Measurements from ENCODE around the gene CSNK1D.

CSNK1D gene

DNA sequence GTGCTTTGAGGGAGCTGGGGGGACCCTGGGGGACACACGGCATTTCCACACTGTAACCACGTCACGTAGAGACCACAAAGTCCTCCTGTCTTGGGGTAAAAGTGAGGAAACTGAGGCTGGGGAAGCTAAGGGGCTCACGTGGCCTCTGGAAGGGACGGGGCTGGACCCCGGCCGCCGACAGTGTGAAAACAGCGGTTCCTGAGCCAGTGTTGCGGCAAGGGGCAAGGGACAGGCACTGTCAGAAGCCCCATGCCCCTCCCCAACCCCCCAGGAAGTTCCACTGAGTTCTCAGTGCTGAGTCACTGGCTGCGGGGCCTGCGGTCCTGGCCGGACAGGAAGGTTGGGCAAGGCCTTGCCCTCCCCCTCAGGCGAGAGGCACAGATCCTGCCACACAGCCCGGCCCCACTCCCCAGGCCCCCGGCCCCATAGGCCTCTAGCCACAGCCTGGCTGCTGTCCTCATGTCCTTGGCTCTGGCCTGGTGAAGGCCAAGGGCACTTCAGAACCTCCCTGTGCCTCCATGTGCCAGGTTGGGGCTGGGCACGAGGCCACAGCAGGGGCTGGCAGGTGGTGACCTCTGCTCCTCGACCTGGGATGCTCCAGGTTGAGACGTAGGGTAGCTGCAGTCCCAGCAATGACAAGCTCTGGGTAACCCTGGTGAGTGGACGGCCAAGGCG is 55.8 kb downstream of the CSNK1D start:
- no peaks in the 10 kb centered on the region for H3K9me3 ChIP-seq (ENCODE audit: control insufficient read depth in 2 of 2, low read length in 2 of 2)
- no peaks in the 10 kb centered on the region for H3K27me3 ChIP-seq (ENCODE audit: control insufficient read depth in 2 of 2, insufficient read depth in 2 of 2, low read length in 2 of 2)
- H3K9ac ChIP-seq (ENCODE audit: low read depth in 1 of 2, low read length in 2 of 2) = peak overlapping the region in 1 of 2 donors; percentile 51
- H3K36me3 ChIP-seq (ENCODE audit: control insufficient read depth in 2 of 2, insufficient read depth in 2 of 2, low read length in 2 of 2) = no peaks in the 10 kb centered on the region
- H3K4me3 ChIP-seq (ENCODE audit: low read length in 2 of 2) = no peak overlapping the region
- peak overlapping the region; percentile 83 to 91 for H3K27ac ChIP-seq (ENCODE audit: low read depth in 2 of 2, low read length in 2 of 2)
- H3K4me1 ChIP-seq (ENCODE audit: control insufficient read depth in 2 of 2, insufficient read depth in 2 of 2, low read length in 2 of 2) = peaks cover 28 to 33% of the 10 kb centered on the region in 2 donors

DNA sequence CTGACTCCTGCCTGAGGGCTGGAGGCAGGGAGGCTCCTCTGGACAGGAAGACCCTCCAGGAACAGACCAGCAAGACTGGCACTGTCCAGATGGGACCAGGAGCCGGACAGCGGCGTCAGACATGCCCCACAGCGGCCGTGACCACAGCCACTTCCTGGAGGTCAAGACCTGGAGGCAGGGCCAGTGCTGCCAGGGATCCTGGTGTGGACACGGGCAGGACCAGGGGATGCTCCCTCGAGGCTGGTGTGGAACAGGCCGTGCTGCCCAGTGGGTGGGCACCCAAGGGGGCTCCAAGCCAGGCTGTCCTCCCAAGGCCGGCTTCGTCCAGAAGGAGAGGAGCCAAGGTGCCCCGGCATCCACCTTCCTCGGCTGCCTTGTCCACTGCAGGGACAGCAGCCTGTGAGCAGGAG is 56.4 kb downstream of the CSNK1D start:
- H3K27me3 ChIP-seq (ENCODE audit: control insufficient read depth in 2 of 2, insufficient read depth in 2 of 2, low read length in 2 of 2) = no peaks in the 10 kb centered on the region
- peaks cover 28 to 33% of the 10 kb centered on the region in 2 donors for H3K4me1 ChIP-seq (ENCODE audit: control insufficient read depth in 2 of 2, insufficient read depth in 2 of 2, low read length in 2 of 2)
- peak overlapping the region; percentile 83 to 91 for H3K27ac ChIP-seq (ENCODE audit: low read depth in 2 of 2, low read length in 2 of 2)
- H3K9ac ChIP-seq (ENCODE audit: low read depth in 1 of 2, low read length in 2 of 2) = peak overlapping the region; percentile 51 to 56
- no peaks in the 10 kb centered on the region for H3K36me3 ChIP-seq (ENCODE audit: control insufficient read depth in 2 of 2, insufficient read depth in 2 of 2, low read length in 2 of 2)
- H3K9me3 ChIP-seq (ENCODE audit: control insufficient read depth in 2 of 2, low read length in 2 of 2) = no peaks in the 10 kb centered on the region
- H3K4me3 ChIP-seq (ENCODE audit: low read length in 2 of 2) = no peak overlapping the region

DNA sequence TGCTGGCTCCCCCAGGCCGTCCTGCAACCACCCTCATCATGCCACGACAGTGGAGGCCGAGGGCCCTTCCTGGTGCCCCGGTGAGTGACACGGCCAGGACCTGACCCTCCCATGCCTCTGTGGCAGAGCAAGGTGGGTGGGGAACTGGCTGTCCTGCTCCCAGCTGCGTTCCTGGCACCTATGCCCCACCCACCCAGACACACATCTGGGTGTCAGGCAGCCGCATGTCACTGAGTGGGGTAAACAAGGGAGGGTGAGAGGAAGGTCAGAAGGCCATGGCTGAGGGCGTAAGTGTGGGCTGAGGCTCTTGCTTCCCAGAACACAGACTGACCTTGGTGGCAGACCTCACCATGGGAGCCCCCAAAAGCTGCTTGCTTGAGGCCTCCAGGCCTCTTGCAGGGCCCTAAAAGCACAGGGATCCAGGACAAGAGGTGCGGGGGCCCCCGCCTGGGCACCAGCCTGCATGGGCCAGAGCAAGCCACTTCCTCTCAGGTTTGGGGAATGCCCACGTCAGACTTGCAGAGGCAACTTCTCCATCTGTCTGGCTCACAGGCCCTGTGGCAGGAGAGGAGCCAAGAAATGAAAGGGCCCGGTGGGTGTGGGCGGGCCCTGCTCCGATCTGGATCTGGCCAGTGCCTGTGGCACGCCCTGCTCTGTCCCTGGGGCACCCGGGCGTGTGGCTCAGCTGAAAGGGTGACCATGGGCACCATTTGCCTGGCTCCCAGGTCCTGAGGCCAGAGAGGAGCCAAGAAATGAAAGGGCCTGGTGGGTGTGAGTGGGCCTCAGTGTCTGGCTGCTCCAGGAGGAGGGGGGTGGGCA is 57.0 kb downstream of the CSNK1D start:
- H3K4me3 ChIP-seq (ENCODE audit: low read length in 2 of 2) = no peak overlapping the region
- H3K4me1 ChIP-seq (ENCODE audit: control insufficient read depth in 2 of 2, insufficient read depth in 2 of 2, low read length in 2 of 2) = peaks cover 34 to 37% of the 10 kb centered on the region in 2 donors
- H3K9me3 ChIP-seq (ENCODE audit: control insufficient read depth in 2 of 2, low read length in 2 of 2) = no peaks in the 10 kb centered on the region
- H3K27me3 ChIP-seq (ENCODE audit: control insufficient read depth in 2 of 2, insufficient read depth in 2 of 2, low read length in 2 of 2) = no peaks in the 10 kb centered on the region
- H3K27ac ChIP-seq (ENCODE audit: low read depth in 2 of 2, low read length in 2 of 2) = peak overlapping the region; percentile 83 to 91
- peak overlapping the region; percentile 51 to 56 for H3K9ac ChIP-seq (ENCODE audit: low read depth in 1 of 2, low read length in 2 of 2)
- H3K36me3 ChIP-seq (ENCODE audit: control insufficient read depth in 2 of 2, insufficient read depth in 2 of 2, low read length in 2 of 2) = no peaks in the 10 kb centered on the region

DNA sequence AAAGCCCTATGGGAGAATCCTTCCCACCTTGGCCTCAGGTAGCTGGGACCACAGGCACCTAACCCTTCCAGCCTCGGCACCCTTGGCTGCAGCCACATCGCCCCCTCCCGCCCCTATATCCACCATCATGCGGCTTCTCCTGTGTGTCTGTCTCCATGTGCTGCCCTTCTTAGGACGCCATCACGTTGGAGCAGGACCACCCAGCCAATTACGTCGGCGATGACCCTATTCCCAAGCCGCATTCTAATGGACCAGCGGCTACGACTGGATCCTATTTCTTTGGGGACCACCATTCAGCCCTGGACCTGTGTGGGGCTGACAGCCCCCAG is 57.6 kb downstream of the CSNK1D start:
- H3K9me3 ChIP-seq (ENCODE audit: control insufficient read depth in 2 of 2, low read length in 2 of 2) = no peaks in the 10 kb centered on the region
- peak overlapping the region; percentile 51 to 56 for H3K9ac ChIP-seq (ENCODE audit: low read depth in 1 of 2, low read length in 2 of 2)
- H3K27ac ChIP-seq (ENCODE audit: low read depth in 2 of 2, low read length in 2 of 2) = peak overlapping the region; percentile 83 to 91
- H3K36me3 ChIP-seq (ENCODE audit: control insufficient read depth in 2 of 2, insufficient read depth in 2 of 2, low read length in 2 of 2) = no peaks in the 10 kb centered on the region
- no peaks in the 10 kb centered on the region for H3K27me3 ChIP-seq (ENCODE audit: control insufficient read depth in 2 of 2, insufficient read depth in 2 of 2, low read length in 2 of 2)
- peaks cover 35 to 37% of the 10 kb centered on the region in 2 donors for H3K4me1 ChIP-seq (ENCODE audit: control insufficient read depth in 2 of 2, insufficient read depth in 2 of 2, low read length in 2 of 2)
- H3K4me3 ChIP-seq (ENCODE audit: low read length in 2 of 2) = no peak overlapping the region

DNA sequence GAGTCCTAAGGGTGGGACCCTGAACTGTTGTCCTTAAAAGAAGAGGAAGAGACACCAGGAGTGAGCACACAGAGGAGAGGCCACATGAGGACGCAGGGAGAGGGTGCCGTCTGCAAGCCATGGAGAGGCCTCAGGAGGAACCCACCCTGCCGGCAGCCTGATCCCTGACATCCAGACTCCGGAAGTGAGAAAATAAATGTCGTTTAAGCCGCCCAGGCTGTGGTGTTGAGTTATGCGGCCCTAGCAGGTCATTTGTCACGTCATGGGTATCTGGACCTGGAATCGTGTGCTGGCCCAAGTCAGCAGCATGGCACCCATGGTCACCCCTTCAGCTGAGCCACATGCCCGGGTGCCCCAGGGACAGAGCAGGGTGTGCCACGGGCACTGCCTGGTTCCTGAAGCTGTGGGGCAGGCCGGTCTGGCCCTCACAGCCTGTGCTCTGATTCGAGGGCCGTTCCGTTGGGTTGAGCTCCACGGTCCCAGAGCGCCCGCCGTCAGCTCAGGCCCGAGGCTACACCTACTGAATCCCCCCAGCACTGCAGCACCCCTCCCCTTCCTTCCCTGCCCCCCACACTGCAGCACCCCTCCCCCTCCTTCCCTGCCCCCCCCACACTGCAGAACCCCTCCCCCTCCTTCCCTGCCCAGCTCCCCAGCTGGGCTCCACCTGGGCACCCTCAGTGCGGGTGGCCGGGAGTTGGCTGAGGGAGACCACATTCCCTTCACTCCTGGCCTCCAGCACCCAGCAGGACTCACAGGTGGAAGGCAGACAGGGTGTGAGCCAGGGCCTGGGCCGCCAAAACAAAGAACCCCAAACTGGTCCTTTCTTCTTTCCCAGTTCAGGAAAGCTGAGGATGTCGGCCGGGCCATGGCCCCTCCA is 58.2 kb downstream of the CSNK1D start:
- Histone ChIP-seq H3K27me3 (ENCODE audit: control insufficient read depth in 2 of 2, insufficient read depth in 2 of 2, low read length in 2 of 2) (no peaks in the 10 kb centered on the region), H3K9me3 (ENCODE audit: control insufficient read depth in 2 of 2, low read length in 2 of 2) (no peaks in the 10 kb centered on the region), H3K4me3 (ENCODE audit: low read length in 2 of 2) (no peak overlapping the region), H3K36me3 (ENCODE audit: control insufficient read depth in 2 of 2, insufficient read depth in 2 of 2, low read length in 2 of 2) (no peaks in the 10 kb centered on the region), H3K27ac (ENCODE audit: low read depth in 2 of 2, low read length in 2 of 2) (peak overlapping the region; percentile 83 to 91), H3K9ac (ENCODE audit: low read depth in 1 of 2, low read length in 2 of 2) (no peak overlapping the region), H3K4me1 (ENCODE audit: control insufficient read depth in 2 of 2, insufficient read depth in 2 of 2, low read length in 2 of 2) (peaks cover 35 to 37% of the 10 kb centered on the region in 2 donors)

DNA sequence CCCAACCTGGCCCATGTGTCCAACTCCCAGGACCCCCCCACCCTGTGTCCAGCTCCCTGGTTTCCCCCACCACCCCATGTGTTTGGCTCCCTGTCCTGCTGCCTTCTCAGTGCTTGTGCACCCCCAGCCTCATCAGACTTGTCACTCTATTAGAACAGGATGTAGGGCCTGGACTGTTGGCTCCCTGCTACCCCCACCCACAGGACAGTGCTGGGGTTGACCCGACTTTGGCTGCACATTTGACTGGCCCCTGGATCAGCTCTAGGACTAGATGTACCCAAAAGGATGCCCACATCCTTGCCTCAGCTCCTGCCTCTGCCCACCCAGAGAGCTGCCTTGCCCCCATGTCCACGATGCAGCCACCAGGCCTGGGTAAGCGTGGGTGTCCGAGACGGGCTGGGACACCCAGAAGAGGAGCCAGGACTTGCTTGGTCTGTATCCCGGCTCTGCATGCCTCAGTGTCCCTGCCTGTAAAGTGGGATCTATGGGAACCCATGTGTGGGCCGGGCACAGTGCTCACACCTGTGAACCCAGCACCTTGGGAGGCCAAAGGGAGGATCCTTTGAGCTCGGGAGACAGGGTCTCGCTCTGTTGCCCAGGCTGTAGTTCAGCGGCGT is 59.4 kb downstream of the CSNK1D start:
- Histone ChIP-seq H3K4me1 (ENCODE audit: control insufficient read depth in 2 of 2, insufficient read depth in 2 of 2, low read length in 2 of 2) (peaks cover 35 to 37% of the 10 kb centered on the region in 2 donors), H3K9ac (ENCODE audit: low read depth in 1 of 2, low read length in 2 of 2) (no peak overlapping the region), H3K4me3 (ENCODE audit: low read length in 2 of 2) (no peak overlapping the region), H3K27me3 (ENCODE audit: control insufficient read depth in 2 of 2, insufficient read depth in 2 of 2, low read length in 2 of 2) (no peaks in the 10 kb centered on the region), H3K36me3 (ENCODE audit: control insufficient read depth in 2 of 2, insufficient read depth in 2 of 2, low read length in 2 of 2) (no peaks in the 10 kb centered on the region), H3K9me3 (ENCODE audit: control insufficient read depth in 2 of 2, low read length in 2 of 2) (no peaks in the 10 kb centered on the region), H3K27ac (ENCODE audit: low read depth in 2 of 2, low read length in 2 of 2) (no peak overlapping the region)

DNA sequence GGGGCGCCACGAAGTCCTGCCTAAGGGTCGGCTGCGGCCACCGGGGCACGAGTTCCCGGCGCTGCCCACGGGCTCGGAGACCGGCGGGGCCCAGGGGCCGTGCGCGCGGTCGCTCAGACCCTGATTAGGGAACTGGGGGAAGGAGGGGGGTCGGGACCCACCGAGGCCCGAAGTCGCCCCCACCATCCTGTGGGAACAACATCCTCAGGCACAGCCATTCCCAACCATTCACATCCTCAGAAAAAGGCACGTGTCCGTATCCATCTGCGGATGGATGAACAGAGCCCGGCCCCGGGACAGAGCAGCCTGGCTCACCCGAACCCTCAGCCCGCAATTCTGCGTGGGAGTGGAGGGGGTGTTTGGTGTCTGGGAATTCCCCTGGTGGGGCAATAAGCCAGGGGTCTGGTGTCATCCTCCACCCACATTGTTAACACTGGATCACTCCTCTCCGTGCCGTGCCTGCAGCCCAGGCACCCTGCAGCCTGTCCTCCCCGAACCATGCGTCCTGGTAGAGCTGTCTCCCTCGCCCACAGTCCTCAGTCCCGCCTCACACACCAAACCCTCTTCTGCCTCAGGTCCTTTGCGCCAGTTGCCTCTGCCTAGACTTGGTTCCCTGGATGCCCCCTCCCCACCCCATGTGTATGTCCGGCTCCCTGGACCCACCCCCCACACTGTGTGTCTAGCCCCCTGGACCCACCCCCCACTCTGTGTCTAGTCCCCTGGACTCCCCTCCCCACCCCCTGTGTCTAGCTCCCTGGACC is 60.1 kb downstream of the CSNK1D start:
- peak overlapping the region; percentile 52 to 82 for H3K9ac ChIP-seq (ENCODE audit: low read depth in 1 of 2, low read length in 2 of 2)

DNA sequence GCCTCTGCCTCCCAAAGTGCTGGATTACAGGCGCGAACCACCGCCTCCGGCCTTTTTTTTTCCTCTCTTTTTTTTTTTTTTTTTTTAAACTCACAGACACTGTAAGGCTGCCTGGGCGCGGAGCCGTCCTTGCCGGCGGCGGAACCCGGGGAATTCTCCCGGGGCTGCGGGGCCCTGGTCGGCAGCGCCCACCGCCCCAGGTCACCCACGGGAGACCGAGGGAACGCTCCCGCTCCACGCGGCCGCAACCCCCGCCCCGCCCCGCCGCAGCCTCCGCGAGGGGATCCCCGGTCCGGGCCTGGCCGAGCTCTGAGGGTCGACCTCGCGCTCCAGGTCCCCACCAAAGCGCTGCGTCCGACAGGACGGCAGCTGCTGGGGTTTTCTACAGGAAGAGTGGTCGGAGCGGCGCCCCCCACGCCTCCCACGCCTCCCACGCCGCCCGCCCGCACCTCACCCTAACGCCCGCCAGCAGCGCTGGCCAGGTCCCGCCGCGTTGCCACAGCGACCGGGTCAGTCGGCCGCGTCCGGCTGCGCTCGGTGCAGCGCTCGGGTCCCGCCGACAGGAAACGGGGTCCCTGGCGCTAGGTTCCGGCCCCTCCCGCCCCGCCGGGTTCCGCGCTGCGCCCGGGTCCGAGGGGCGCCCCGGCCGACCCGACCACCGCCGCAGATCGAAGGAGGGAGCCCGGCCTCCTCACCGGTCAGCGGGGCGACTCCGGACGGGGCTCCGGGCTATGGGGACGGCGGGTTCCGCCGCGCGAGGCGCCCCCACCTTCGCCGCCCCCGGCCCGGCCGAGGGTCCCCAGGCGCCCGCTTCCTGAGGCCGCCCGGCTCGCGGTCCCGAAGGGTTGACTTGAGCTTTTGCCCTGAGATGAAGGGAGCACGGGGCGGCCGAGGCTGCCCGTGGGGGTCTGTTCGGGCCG is 60.9 kb downstream of the CSNK1D start, which contains the start of gene CCDC57:
CCDC57 (minus strand) TSS at position 512 of the 920 bp plus-strand sequence. CDS start 10,898 bp downstream, outside the sequence.
- peak within 1 kb of the TSS; percentile 68 to 72 for H3K4me3 ChIP-seq (ENCODE audit: low read length in 2 of 2)
- H3K27me3 ChIP-seq (ENCODE audit: control insufficient read depth in 2 of 2, insufficient read depth in 2 of 2, low read length in 2 of 2) = no peaks in the 10 kb centered on the region
- no peaks in the 10 kb centered on the region for H3K36me3 ChIP-seq (ENCODE audit: control insufficient read depth in 2 of 2, insufficient read depth in 2 of 2, low read length in 2 of 2)
- H3K27ac ChIP-seq (ENCODE audit: low read depth in 2 of 2, low read length in 2 of 2) = peak within 1 kb of the TSS; percentile 49 to 74
- H3K9me3 ChIP-seq (ENCODE audit: control insufficient read depth in 2 of 2, low read length in 2 of 2) = no peaks in the 10 kb centered on the region
- H3K9ac ChIP-seq (ENCODE audit: low read depth in 1 of 2, low read length in 2 of 2) = peak within 1 kb of the TSS; percentile 60 to 82
- H3K4me1 ChIP-seq (ENCODE audit: control insufficient read depth in 2 of 2, insufficient read depth in 2 of 2, low read length in 2 of 2) = peaks cover 33 to 37% of the 10 kb centered on the region in 2 donors

More for the DNA sequence above, 60.1 kb downstream of the CSNK1D start:
- Histone ChIP-seq H3K36me3 (ENCODE audit: control insufficient read depth in 2 of 2, insufficient read depth in 2 of 2, low read length in 2 of 2) (no peaks in the 10 kb centered on the region), H3K4me1 (ENCODE audit: control insufficient read depth in 2 of 2, insufficient read depth in 2 of 2, low read length in 2 of 2) (peaks cover 35 to 37% of the 10 kb centered on the region in 2 donors), H3K9me3 (ENCODE audit: control insufficient read depth in 2 of 2, low read length in 2 of 2) (no peaks in the 10 kb centered on the region), H3K27ac (ENCODE audit: low read depth in 2 of 2, low read length in 2 of 2) (peak overlapping the region; percentile 49 to 74), H3K27me3 (ENCODE audit: control insufficient read depth in 2 of 2, insufficient read depth in 2 of 2, low read length in 2 of 2) (no peaks in the 10 kb centered on the region), H3K4me3 (ENCODE audit: low read length in 2 of 2) (peak overlapping the region; percentile 68 to 72)

All from mucosa of rectum (tissue), 2 donors.